ENCODE data around the gene SLC26A6. TPM values are rescaled to one million over a fixed set of nuclear protein-coding genes. Genes with fewer than 3 reads are reported as not detected.

The SLC26A6 gene
- total and polyA plus RNA-seq, 10 of the 15 experiments (the other 5 are each of a cell fraction or from before 2014, with no cell fraction given): 2.1 to 24.9 (median 13.3) TPM

- TF ChIP-seq ESRRA (IDR thresholded peaks at IDR 0.05; ENCODE audit: low read length): no peak
- TF ChIP-seq KLF5 (IDR thresholded peaks at IDR 0.05; ENCODE audit: partially characterized antibody): no peak
Measured at GRCh38 chr3:48591436-48591835, 43.8 kb downstream of the SLC26A6 start (continued).

DNA sequence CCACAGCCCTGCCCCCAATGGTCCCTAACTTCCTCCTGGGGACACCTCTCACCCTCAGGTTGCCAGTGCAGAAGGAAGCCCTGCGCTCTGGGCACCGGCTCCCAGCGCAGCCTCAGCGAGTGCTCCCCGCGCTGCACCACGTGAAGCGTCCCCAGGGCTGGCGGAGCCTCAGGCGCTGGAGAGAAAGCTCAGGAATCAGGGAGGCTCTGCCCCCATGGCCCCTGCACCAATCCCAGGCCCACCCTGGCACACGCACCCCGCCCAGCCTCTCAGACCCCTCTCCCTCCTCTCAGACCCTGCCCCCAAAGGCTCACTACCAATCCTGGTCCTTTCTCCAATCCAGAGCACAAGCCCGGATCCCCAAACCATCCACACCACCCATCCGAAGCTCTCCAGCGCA, 47.0 kb downstream of the SLC26A6 start:
- ChIA-PET CTCF (no interaction called here), SMC1A (ENCODE audit: uncharacterized antibody, unreplicated experiment) (no interaction called here), RAD21 (ENCODE audit: unreplicated experiment) (no interaction called here), POLR2A (no interaction called here)
- Histone ChIP-seq H3K27ac (ENCODE audit: control insufficient read depth, insufficient read depth) (no peak overlapping the region), H2AFZ (ENCODE audit: control insufficient read depth, low read depth, low read length) (no peak overlapping the region), H4K20me1 (ENCODE audit: control insufficient read depth, insufficient read depth) (no peaks in the 10 kb centered on the region), H3K9ac (ENCODE audit: control insufficient read depth, insufficient read depth, low read length) (no peak overlapping the region), H3K9me3 (replicated peaks; ENCODE audit: control insufficient read depth, insufficient read depth, low read length) (no peaks in the 10 kb centered on the region), H3K4me3 (no peak overlapping the region), H3K36me3 (ENCODE audit: control insufficient read depth in 2 of 2, insufficient read depth in 2 of 2, low read length in 1 of 2) (no peaks in the 10 kb centered on the region), H3K4me2 (ENCODE audit: control insufficient read depth, insufficient read depth) (no peak overlapping the region), H3K79me2 (ENCODE audit: control insufficient read depth, insufficient read depth, low read length) (no peaks in the 10 kb centered on the region), H3K4me1 (ENCODE audit: control insufficient read depth, insufficient read depth, low read length) (no peaks in the 10 kb centered on the region), H3K27me3 (replicated peaks in 1 of 2; ENCODE audit: control insufficient read depth in 2 of 2, insufficient read depth in 2 of 2, low read length in 1 of 2) (no peaks in the 10 kb centered on the region)
- FAIRE-seq (no peak), ATAC-seq (no peak), DNase-seq (ENCODE audit: low read depth, low spot score) (no peak)
- WGBS (ENCODE audit: insufficient coverage, insufficient replicate concordance, low lambda C conversion rate, missing lambda C conversion rate): 58% methylated on average over 15 of the region's 15 CpGs
- TF ChIP-seq, protein P1, sequence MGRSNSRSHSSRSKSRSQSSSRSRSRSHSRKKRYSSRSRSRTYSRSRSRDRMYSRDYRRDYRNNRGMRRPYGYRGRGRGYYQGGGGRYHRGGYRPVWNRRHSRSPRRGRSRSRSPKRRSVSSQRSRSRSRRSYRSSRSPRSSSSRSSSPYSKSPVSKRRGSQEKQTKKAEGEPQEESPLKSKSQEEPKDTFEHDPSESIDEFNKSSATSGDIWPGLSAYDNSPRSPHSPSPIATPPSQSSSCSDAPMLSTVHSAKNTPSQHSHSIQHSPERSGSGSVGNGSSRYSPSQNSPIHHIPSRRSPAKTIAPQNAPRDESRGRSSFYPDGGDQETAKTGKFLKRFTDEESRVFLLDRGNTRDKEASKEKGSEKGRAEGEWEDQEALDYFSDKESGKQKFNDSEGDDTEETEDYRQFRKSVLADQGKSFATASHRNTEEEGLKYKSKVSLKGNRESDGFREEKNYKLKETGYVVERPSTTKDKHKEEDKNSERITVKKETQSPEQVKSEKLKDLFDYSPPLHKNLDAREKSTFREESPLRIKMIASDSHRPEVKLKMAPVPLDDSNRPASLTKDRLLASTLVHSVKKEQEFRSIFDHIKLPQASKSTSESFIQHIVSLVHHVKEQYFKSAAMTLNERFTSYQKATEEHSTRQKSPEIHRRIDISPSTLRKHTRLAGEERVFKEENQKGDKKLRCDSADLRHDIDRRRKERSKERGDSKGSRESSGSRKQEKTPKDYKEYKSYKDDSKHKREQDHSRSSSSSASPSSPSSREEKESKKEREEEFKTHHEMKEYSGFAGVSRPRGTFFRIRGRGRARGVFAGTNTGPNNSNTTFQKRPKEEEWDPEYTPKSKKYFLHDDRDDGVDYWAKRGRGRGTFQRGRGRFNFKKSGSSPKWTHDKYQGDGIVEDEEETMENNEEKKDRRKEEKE (IDR thresholded peaks at IDR 0.05): no peak
- no peak for TF ChIP-seq BCL11A (IDR thresholded peaks at IDR 0.05; ENCODE audit: low read depth, low read length)
- BruUV-seq (replicated peaks): no TSS peak
- in situ Hi-C loops (cut with MboI): no loop called here
- intact Hi-C loops (cut with micrococcal nuclease; ENCODE audit: unreplicated experiment): no loop called here
